DMS153 treated with DMSO at 0.1 percent for 48 hours (cell line): Measurements from ENCODE around the gene TMEM164.

Experiments used
- DNase-seq: peaks from one replicate; lab custom pipeline; 2025; ENCODE audit not compliant: unreplicated experiment; lab: John Stamatoyannopoulos, UW

TMEM164 gene

GRCh38 chrX:110159865-110160264, 157.0 kb downstream of the TMEM164 start:
- DNase-seq: no peak

DNA sequence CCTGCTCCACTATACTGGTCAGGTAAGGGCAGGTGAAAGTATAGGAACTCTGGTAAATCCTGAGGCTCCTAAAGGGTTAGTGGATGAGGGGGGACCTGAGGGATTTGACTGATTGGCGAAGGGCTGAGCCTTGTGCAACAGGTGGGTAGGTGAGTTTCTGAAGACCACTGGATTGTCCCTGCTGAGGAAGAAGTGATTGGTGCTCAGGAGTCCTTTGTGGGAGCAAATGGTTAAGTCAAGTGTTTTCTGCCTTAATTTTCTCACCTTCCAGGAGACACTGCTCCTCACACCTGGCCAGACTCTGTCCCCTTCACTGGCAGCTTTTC, 158.4 kb downstream of the TMEM164 start:
- no peak for DNase-seq

GRCh38 chrX:110162131-110162530, 159.2 kb downstream of the TMEM164 start:
- DNase-seq: no peak

DNA sequence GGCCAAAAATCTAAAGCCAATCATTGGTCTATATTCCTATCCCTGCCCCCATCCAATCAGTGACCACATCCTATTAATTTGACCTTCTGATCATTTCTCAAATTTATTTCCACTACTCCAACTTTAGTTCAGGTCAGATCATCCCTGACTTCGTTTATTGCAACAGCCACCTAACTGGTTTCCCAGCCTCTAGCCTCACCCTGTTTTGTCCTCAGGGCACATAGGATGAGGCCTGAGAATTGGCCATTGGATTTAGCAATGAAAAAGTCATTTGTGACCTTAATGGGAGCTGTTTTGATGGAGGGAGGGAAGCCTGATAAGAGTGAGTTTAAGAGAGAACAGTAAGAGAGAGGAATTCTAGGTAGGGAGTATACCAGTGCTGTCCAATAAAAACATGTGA, 160.0 kb downstream of the TMEM164 start:
- DNase-seq: no peak

GRCh38 chrX:110163488-110163887, 160.6 kb downstream of the TMEM164 start:
- no peak for DNase-seq

- DNase-seq: no peak
Observed at GRCh38 chrX:110167952-110168451, 165.1 kb downstream of the TMEM164 start.

GRCh38 chrX:110168585-110168984, 165.7 kb downstream of the TMEM164 start:
- no peak for DNase-seq

DNA sequence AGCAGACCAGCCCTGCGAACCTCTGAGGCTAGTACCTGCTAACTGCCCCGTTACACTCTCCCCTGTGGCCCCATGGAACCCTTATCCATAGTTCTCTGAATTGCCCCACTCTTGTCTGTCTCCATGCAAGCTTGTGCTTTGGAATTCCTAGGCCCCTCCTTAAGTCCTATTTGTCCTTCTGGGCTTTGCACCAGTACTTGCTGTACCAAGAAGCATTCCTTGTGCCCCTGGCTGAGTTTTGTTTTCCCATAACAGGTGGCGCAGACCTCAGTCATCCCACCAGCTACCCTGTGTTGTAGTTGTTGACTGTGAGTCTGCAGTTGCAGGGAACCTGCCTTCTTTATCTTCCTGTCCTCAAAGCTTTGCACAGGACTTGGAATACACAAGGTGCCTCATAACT, 167.1 kb downstream of the TMEM164 start:
- no peak for DNase-seq

- no peak for DNase-seq
Observed at GRCh38 chrX:110171442-110171841, 168.5 kb downstream of the TMEM164 start.

DNA sequence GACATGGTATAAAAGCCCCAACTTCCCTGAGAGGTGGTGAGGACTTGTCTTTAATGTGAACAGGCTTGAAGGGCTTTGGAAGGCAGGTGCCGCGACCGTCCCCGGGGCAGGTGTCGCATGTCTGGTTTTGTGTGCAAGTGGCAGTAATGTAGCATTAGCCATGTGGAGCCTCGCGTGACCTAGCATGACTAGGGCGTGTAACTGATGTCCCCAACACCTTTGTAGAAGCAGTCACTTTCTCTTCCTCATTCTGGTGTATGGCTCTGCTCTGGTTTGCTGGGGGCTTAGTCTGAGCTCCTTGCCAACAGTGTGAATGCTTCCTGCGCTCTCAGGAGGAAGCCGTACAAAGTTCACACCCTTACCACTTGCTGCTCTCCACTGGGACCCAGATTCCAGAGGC, 169.3 kb downstream of the TMEM164 start:
- no peak for DNase-seq

DNA sequence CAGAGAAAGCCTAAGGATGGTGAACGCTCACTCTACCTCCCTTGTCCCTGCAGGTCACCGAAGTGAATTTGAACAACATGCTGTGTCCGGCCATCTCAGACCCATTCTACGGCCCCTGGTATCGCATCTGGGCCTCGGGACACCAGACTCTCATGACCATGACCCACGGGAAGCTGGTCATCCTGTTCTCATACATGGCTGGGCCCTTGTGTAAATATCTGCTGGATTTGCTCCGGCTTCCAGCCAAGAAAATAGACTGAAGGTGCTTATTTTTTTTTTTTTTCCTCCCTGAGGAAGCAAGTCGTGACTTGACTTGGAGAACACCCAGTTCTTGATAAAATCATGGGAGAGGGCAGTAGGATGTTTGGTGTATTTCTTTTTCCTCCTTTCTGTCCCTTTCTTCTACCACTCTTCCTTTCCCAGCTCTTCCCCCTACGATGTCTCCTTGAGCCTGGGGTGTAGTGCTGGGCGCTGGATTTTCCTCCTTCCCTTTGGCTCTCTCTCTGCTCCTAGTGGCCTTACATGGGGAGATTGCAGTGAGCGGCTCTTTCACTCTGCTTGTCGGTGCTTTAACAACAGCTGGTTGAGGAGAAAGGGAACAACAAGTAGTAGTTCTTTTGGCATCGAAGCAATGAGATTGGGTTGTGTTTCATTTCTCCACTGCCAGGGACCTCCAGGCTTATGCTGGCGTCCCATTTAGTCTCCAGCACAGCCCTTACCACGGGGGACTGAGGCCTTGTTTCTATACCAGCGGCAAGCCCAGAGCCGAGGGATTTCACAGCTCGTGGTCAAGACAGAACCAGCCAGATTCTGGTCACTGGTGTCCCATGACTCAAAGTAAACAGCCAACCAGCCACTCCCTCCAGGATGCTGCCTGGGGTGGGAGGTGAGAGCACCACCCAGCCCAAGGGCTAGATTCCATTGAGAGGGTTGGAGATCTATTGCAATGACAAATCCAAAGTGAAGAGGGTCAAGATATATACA, 170.6 kb downstream of the TMEM164 start:
- no peak for DNase-seq

- DNase-seq: no peak
Observed at GRCh38 chrX:110175146-110175545, 172.2 kb downstream of the TMEM164 start.

DNA sequence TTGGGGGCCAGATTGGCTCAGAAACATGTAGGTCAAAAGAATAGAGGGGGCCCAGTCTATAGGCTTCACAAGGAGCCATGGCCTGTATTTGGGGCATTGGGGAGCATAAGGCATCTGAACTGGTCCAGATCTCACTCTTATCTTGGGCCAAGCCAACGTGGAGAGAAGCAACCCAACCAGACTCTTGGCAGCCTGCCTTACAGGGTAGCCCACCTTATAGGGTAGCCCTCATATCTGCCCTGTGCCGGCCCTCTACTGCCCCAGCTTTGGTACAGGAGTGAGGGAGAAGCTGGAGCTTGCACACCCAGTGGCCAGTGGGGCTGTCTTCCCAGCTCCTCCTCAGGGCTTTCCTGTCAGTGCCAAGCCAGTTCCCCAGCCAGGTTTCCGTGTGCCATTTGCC, 172.8 kb downstream of the TMEM164 start:
- no peak for DNase-seq

- no peak for DNase-seq
Observed at GRCh38 chrX:110178179-110178865, 175.4 kb downstream of the TMEM164 start.

GRCh38 chrX:110180176-110180927, 177.4 kb downstream of the TMEM164 start:
- DNase-seq: no peak

- DNase-seq: no peak
Observed at GRCh38 chrX:110180928-110181310, 178.0 kb downstream of the TMEM164 start.

GRCh38 chrX:110181459-110182137, 178.7 kb downstream of the TMEM164 start:
- DNase-seq: no peak

DNA sequence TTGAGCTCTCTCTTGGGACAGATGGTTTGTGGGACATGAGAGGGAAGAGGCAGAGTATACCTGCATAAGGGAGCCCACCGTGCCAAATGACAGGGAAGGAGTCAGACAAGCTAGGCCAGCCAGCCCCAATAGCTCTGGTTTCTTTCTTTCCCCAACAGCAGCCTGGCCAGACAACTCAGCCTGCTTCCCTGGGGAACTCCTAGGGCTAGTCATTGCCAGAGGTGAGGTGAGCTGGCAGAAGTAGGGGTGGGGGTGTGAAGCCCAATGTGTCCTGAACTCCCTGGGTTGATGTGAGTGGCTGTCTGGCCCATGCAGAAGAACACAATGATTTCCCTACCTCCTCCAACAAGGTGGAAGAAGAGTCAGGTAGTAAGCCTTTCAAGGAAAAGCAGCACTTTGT, 179.4 kb downstream of the TMEM164 start:
- no peak for DNase-seq

DNA sequence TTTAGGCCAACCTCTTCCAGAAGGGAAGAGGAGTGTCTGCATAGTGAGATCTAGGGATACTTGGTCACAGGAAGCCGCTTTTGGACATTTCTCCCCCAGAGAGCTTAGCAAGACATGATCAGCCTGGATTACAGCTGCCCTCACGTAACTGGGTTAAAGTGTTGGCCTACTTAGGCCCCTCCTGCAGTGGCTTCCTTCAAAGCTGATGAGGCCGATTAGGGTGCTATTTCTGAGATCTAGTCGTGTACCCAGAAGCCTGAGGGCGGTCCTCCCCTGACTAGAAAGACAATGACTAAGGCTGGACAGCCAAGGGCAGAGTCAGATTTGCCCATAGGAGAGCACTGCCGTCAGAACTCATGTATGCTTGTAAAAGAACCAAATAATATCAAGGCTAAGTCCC, 180.0 kb downstream of the TMEM164 start:
- DNase-seq: no peak

DNA sequence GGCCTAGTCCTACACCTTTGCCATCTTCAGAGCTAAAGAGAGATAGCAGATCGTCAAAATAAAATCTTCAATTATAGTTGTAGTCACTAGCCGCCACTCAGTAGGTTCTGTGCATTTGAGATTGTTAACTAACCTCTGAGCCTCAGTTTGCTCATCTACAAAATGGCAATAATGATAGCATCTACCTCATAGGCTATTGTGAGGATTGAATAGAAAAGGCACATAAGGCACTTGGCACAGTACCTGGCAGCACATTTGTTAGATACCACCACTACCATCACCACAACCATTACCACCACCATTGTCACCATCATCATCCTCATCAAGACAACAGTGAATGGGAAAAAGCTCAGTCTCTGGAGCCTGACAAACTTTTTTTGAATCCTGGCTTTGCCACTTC, 180.4 kb downstream of the TMEM164 start:
- DNase-seq: no peak
